ENCODE measurements around the gene SRRM3. TPM values are rescaled to one million over a fixed set of nuclear protein-coding genes. Genes with fewer than 3 reads are reported as not detected.
"Not testable (repeated sequence)": the region's sequence is repeated elsewhere in the genome, so short reads cannot be mapped to it uniquely, and the experiment has no call there.

SRRM3 gene
- total RNA-seq, 1 donor from 2014 or later = 3.4 TPM

DNA sequence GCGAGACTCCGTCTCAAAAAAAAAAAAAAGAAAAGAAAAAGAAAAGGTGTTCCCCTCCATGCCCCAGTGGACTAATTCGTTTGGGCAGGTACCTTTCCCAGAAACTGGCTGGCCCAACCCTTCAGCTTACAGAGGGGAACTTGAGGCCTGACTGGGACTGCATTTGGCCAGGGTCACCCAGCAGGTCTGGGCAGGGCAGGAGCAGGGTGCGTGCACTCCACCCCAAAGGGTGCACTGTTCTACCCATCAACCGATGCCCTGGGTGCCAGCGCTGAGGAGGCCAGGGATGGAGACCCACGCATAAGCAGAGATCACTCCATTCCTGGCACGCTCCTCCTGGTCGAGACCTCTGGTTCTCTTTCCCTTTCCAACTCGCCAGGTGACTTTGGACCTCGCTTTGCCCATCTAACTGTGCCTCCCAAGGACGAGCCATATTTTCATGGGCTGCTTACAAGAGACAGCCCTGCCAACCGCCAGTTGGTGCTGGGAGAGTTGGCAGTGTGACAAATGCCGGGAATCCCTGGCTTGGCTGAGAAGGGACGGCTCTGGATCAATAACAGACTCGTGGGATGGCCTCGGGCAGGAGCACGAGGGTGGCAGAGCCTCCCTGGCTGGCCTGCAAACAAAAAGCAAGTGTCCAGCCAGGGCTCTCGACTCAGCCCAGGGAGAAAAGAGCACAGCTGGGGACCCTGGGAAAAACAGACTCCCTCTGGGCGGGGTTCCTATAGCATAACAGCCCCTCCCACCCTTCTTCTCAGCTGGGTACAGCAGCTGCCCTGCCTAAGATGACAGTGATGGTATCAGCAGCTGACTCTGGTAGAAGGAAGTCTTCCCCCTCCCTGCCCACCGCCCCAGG is 108.6 kb downstream of the SRRM3 start:
- H3K27ac ChIP-seq = peak overlapping the region; percentile 68 to 74
- H3K4me1 ChIP-seq = peaks cover 5 to 20% of the 10 kb centered on the region in 2 donors
- no peak overlapping the region for H3K4me3 ChIP-seq
- TF ChIP-seq, protein P1, sequence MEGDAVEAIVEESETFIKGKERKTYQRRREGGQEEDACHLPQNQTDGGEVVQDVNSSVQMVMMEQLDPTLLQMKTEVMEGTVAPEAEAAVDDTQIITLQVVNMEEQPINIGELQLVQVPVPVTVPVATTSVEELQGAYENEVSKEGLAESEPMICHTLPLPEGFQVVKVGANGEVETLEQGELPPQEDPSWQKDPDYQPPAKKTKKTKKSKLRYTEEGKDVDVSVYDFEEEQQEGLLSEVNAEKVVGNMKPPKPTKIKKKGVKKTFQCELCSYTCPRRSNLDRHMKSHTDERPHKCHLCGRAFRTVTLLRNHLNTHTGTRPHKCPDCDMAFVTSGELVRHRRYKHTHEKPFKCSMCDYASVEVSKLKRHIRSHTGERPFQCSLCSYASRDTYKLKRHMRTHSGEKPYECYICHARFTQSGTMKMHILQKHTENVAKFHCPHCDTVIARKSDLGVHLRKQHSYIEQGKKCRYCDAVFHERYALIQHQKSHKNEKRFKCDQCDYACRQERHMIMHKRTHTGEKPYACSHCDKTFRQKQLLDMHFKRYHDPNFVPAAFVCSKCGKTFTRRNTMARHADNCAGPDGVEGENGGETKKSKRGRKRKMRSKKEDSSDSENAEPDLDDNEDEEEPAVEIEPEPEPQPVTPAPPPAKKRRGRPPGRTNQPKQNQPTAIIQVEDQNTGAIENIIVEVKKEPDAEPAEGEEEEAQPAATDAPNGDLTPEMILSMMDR (IDR thresholded peaks at IDR 0.05) = no peak
- H3K27me3 ChIP-seq = no peaks in the 10 kb centered on the region
- intact Hi-C loops (cut with DNase I) = loop anchor here (10.0 kb wide), 2 partner anchors 266 to 316 kb away; partner anchors contain the start of genes MDH2, STYXL1 and TMEM120A
- H3K36me3 ChIP-seq = no peaks in the 10 kb centered on the region
- no peaks in the 10 kb centered on the region for H3K9me3 ChIP-seq
- DNase-seq (ENCODE audit: low spot score in 2 of 2) = no peak

- not testable (repeated sequence) for DNase-seq (ENCODE audit: low spot score in 2 of 2); H3K36me3 ChIP-seq; H3K27me3 ChIP-seq; H3K27ac ChIP-seq; H3K9me3 ChIP-seq; H3K4me3 ChIP-seq
- H3K4me1 ChIP-seq = peaks cover 2 to 10% of the 10 kb centered on the region in 2 donors
- intact Hi-C loops (cut with DNase I) = loop anchor here (10.0 kb wide), 2 partner anchors 267 to 317 kb away; partner anchors contain the start of genes MDH2, STYXL1 and TMEM120A
Measured at GRCh38 chr7:76311838-76312237, 110.1 kb downstream of the SRRM3 start.

- TF ChIP-seq, protein P1 (IDR thresholded peaks at IDR 0.05) = peak; percentile 100
- no peaks in the 10 kb centered on the region for H3K9me3 ChIP-seq
- intact Hi-C loops (cut with DNase I) = loop anchor here (1.0 to 10.0 kb wide), 4 partner anchors 23 to 319 kb away; partner anchors contain the start of genes MDH2, STYXL1 and TMEM120A
- no peaks in the 10 kb centered on the region for H3K27me3 ChIP-seq
- no peak overlapping the region for H3K4me3 ChIP-seq
- DNase-seq (ENCODE audit: low spot score in 2 of 2) = peak; percentile 82 to 99
- no peaks in the 10 kb centered on the region for H3K36me3 ChIP-seq
- peaks cover 7 to 12% of the 10 kb centered on the region in 2 donors for H3K4me1 ChIP-seq
- peak overlapping the region in 1 of 2 donors; percentile 43 for H3K27ac ChIP-seq
Measured at GRCh38 chr7:76314042-76314721, 112.5 kb downstream of the SRRM3 start.

DNA sequence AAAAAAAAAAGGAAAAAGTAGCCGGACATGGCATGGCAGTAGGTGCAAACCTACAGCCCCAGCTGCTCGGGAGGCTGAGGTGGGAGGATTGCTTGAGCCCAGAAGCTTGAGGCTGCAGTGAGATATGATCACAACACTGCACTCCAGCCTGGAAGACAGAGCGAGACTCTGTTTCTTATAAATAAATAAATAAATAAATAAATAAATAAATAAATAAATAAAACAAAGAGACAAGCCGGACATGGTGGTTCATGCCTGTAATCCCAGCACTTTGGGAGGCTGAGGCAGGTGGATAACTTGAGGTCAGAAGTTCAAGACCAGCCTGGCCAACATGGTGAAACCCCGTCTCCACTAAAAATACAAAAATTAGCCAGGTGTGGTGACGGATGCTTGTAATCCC is 113.0 kb downstream of the SRRM3 start:
- not testable (repeated sequence) for H3K36me3 ChIP-seq; H3K27me3 ChIP-seq; H3K4me3 ChIP-seq; DNase-seq (ENCODE audit: low spot score in 2 of 2); H3K9me3 ChIP-seq; H3K27ac ChIP-seq
- intact Hi-C loops (cut with DNase I) = loop anchor here (1.0 to 10.0 kb wide), 5 partner anchors 23 to 320 kb away; partner anchors contain the start of genes MDH2, STYXL1 and TMEM120A
- peaks cover 9 to 15% of the 10 kb centered on the region in 2 donors for H3K4me1 ChIP-seq

GRCh38 chr7:76315364-76315763 is 113.7 kb downstream of the SRRM3 start:
- Histone ChIP-seq H3K27me3 (no peaks in the 10 kb centered on the region), H3K9me3 (no peaks in the 10 kb centered on the region), H3K36me3 (no peaks in the 10 kb centered on the region), H3K27ac (no peak overlapping the region), H3K4me1 (peaks cover 9 to 15% of the 10 kb centered on the region in 2 donors), H3K4me3 (no peak overlapping the region)
- TF ChIP-seq, protein P1 (IDR thresholded peaks at IDR 0.05) = no peak
- intact Hi-C loops (cut with DNase I) = loop anchor here (5.0 to 10.0 kb wide), 3 partner anchors 33 to 321 kb away; partner anchors contain the start of genes MDH2, STYXL1 and TMEM120A
- no peak for DNase-seq (ENCODE audit: low spot score in 2 of 2)

DNA sequence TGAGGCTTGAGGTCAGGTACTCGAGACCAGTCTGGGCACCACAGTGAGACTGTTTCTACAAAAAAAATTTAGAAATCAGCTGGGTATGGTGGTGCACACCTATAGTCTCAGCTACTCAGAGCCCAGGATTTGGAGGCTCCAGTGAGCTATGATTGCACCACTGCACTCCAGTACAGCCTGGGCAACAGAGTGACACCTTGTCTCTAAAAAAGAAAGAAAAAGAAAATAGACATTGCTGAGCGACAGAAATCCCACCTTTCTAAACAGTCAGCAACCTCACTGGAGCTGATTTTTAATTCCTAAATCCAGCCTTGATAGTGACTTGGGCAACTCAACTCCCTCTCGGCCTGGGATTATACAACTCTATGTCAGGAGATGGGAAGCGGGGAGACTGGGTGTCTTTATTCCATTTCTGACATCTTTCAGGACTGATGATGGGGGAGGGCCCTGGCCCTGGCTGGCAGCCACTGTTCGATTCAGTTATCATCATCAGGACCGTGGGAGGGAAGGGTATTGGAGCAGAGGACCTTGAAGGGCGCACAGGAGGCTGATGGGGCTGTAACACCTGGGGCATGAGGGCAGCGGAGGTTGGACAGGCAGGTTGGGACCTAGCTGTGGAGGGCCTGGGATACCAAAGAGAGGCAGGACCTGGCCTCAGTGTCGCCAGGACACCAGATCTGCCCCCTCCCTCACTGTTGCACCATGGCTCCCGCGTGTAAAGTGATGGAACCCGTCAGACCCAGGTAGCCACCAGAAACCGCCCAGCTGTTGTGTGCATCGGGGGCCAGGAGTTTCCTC is 115.5 kb downstream of the SRRM3 start:
- intact Hi-C loops (cut with DNase I) = loop anchor here (5.0 to 10.0 kb wide), 3 partner anchors 35 to 322 kb away; partner anchors contain the start of genes MDH2, STYXL1 and TMEM120A
- Histone ChIP-seq H3K27me3 (no peaks in the 10 kb centered on the region), H3K4me1 (peaks cover 13 to 26% of the 10 kb centered on the region in 2 donors)

More for the DNA sequence above, 115.5 kb downstream of the SRRM3 start:
- H3K4me3 ChIP-seq = peak overlapping the region; percentile 76 to 82
- TF ChIP-seq, protein P1 (IDR thresholded peaks at IDR 0.05) = no peak
- no peaks in the 10 kb centered on the region for H3K9me3 ChIP-seq
- no peaks in the 10 kb centered on the region for H3K36me3 ChIP-seq
- peak overlapping the region; percentile 89 to 92 for H3K27ac ChIP-seq
- DNase-seq (ENCODE audit: low spot score in 2 of 2) = no peak
